Astrocyte (in vitro differentiated cells and primary cell): ENCODE measurements around the gene TTLL8.

Experiments
- EZH2 ChIP-seq: IDR thresholded peaks from 2 replicates; pipeline ENCODE4 v1.6.1; 2012; ENCODE audit warnings: mild to moderate bottlenecking, low read length, inconsistent platforms; ENCODE audit not compliant: insufficient read depth
- TF ChIP-seq, protein P1 (sequence below): IDR thresholded peaks from 2 replicates; pipeline ENCODE4 v1.5.1; 2011; ENCODE audit warnings: low read depth, mild to moderate bottlenecking, inconsistent platforms, low read length, moderate library complexity; ENCODE audit not compliant: insufficient read depth

DNA sequence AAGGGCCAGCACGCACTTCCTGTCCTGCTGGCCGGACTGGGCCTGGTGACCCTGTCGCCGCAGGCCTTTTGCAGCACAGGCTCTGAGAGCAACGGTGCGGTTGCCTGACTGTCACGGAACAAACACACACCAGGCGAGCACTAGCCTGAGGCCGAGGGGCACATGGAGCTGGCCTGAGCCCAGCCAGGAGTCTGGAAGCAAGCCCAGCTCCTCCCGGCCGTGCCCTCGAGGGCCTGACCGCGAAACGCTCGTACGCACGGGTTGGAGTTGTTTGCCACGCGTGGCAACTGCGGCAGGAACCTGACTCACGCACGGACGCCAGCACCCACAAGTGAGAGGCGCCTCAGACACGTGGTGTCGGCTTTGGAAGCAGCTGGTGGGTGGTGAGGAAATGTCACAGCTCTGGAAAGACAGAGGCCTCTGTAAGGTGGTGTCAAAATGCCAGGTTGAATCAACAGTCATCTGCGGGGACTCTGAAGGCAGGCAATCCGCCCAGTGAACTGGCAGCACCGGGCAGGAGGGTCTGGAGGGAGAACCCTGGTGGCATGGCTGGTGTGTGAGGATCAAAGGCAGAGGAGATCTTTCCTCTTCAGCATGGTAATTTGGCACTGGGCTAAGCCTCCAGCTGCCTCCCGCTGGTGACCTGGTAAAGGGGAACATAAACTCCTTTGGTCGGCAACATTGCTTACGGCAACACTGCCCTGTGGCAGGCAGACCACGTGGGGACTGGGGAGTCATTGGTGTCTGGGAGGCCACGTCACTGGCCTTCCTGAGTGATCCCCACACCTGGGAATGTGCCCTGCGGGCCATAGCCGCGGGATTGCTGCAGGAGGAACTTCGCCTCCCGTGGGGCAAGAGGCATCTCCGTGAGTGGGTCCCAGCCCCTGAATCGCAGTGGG is 30.2 kb downstream of the TTLL8 start:
- TF ChIP-seq EZH2, result no peak
- TF ChIP-seq, protein P1, sequence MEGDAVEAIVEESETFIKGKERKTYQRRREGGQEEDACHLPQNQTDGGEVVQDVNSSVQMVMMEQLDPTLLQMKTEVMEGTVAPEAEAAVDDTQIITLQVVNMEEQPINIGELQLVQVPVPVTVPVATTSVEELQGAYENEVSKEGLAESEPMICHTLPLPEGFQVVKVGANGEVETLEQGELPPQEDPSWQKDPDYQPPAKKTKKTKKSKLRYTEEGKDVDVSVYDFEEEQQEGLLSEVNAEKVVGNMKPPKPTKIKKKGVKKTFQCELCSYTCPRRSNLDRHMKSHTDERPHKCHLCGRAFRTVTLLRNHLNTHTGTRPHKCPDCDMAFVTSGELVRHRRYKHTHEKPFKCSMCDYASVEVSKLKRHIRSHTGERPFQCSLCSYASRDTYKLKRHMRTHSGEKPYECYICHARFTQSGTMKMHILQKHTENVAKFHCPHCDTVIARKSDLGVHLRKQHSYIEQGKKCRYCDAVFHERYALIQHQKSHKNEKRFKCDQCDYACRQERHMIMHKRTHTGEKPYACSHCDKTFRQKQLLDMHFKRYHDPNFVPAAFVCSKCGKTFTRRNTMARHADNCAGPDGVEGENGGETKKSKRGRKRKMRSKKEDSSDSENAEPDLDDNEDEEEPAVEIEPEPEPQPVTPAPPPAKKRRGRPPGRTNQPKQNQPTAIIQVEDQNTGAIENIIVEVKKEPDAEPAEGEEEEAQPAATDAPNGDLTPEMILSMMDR, result no peak
